RKO (cell line): ENCODE results near the gene C19orf73.
A peak's percentile ranks its signal among the peaks of the same experiment; 100 is the strongest.
"Not testable (repeated sequence)": the region's sequence is repeated elsewhere in the genome, so short reads cannot be mapped to it uniquely, and the experiment has no call there.

Source experiments
- DNase-seq: peaks from one replicate; pipeline ENCODE4 v3.0.0-alpha.2; 2016; ENCODE audit warnings: low spot score

The C19orf73 gene

DNA sequence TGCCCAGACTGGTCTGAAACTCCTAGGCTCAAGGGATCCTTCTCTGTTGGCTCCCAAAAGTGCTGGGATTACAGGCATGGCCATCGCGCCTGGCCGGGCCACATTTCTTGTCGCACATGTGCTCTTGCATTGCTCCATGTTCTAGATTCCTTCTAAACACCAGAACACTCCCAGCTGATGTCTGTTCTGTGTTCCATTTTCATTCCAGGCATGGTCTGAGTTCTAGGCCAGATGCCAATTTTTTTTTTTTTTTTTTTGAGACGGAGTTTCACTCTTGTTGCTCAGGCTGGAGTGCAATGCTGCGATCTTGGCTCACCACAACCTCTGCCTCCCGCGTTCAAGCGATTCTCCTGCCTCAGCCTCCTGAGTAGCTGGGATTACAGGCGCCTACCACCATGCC is 2.9 kb upstream of the C19orf73 start:
- DNase-seq = not testable (repeated sequence)

DNA sequence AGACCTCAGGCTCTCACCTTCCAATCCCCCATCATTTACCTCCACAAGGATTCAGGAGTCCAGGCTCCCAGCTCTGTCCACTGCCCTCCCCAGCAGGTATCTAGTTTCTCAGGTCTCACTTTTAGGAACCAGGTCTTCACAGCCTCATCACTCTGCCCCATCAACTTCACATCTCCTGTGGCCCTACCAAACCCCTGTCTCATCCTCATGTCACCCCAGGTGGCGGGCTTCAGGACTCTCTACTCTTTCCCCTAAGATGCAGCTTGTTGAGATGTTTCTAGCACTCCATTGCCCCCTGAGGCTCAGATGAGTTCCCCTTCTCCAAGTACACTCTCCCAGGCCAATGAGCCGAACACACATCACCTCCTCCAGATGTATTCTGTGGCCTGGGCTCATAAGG is 1.9 kb upstream of the C19orf73 start:
- no peak for DNase-seq

DNA sequence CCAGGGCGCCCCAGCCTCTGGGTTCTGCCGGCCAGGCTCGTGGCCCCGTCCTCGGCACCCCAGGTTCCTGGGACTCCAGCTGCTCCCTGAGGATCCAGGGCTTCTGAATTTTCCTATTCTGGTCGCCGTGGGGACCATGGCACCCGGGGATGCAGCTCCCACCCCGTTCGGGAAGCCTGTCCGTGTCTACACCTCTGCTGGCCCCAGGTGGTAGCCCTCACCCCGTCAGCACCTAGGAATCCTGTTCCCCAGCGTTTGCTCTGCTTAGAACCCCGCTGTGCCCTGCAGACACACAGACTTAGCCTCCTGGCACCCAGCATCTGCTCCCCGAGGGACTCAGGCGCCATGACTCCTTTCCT is 1.4 kb upstream of the C19orf73 start:
- no peak for DNase-seq

DNA sequence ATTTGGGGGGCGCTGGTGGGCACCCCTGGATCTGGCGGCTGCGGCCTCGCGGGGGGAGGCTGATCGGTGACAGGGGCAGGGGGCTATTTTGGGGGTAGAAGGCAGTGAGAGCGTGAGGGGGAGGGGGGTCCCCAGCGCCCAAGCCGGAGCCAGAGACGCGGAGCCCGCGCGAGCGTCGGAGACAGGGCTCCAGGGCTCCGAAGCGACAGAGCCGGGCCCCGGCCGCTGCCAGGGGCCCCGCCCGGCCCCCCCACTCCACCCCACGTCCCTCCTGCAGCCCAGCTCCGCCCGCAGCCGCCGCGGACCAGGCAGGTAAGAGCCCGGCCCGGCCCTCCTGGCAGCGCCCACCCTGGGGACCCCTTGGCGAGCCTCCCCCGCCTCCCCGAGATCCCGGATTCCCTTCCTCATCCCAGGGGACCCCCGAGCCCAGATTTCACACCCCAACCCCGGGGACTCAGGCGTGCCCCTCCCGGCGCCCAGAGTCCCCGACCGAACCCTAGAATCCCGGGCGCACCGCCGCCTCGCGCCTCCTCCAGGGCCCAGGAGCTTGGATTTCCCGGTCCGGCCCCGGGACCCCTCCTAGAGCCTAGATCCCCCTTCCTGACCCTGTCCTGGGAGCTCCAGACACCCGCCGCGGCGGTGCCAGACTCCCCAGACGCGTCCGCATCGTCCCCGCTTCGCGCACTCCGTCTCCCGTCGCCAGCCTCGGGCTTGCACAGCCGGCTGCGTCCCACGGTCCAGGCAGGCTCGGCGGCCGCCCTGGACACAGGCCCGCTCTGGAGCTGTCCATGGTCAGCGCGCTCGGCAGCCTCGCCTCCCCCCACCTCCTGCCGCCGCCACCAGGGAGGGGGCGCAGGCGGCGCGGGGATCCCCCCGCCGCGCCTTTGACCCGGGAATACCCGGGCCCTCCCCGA is 725 bp upstream of the C19orf73 start, which contains the start of gene PPFIA3:
TSS of gene PPFIA3 (plus strand) at position 134 of the 914 bp plus-strand sequence. CDS start 8,330 bp downstream, outside the sequence.
- DNase-seq = peak; percentile 73

DNA sequence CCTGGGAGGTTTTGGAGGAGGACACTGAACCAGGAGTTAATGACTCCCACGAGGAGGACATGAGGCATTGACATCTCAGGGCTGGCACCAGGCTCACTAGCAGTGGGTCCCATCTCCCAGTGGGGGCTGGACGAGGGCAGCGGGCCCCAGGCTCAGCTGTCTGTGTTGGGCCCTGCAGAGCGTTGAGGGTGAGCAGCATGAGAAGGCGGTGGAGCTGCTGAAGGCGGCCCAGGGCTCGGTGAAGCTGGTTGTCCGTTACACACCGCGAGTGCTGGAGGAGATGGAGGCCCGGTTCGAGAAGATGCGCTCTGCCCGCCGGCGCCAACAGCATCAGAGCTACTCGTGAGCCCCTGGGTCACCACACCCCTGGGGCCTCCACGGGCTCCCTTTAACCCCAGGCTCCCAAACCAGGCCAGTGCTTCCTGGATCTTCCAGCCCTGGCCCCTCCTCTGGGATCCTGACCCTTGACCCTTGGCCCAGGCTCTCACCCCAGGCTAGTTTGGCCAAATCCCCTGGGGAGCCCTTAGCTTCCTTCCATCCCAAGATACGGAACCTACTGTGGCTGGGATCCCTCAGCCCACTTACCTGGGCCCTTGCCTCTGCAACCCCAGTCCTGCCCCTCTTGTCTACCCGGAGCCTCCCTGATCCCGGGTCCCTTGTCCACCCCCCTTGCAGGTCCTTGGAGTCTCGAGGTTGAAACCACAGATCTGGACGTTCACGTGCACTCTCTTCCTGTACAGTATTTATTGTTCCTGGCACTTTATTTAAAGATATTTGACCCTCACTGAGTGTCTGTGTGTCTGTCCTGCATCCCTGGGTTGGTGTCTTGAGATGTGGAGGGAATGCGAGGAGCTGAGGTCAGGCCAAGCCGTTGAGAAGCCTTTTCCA is 1.0 kb downstream of the C19orf73 start:
- DNase-seq = no peak

DNA sequence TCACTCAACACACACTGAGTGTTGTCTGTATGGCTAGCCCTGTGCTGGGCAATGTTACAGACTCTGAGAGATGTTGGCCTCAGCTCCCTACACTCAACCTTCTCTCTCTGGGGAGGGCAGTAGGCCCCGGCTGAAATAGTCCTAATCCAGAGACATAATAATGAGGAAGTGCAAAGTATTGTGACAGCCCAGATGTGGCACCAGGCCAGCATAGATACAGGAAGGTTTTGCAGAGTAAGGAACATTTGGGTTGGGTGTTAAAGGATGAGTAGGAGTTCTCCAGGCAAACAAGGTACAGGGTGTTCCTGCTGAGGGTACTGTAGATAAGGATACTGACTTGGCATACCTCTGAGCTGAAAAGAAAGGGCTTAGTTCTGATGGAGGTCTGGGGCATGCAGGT is 2.4 kb downstream of the C19orf73 start:
- DNase-seq = no peak

DNA sequence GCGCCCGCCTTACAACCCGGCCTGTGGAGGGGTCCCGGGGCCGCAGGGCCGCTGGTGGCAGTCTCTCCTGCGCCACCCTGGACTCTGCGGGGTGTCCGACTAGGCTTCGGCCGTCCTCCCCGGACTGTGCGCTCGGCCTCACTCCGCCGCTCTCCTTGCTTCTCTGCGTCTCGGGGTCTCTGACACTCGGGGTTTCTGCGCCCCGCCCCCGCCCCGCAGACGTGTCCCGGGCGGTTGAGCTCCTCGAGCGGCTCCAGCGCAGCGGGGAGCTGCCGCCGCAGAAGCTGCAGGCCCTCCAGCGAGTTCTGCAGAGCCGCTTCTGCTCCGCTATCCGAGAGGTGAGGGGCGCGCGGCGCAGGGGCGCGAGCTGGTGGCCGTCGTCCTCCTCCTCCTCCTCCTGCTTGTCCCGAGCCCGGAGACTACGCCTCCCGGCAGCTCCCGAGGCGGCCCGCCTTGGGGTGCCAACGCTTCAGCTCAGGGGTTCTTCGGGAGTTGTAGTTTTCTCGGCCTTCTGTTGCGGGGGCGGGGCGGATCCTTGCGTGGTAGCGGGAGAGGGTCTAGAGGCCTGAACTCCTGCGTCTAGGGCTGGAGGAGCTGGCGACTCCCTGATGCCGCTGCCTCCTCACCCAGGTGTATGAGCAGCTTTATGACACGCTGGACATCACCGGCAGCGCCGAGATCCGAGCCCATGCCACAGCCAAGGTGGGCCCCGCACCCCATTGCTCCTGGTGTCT is 4.1 kb downstream of the C19orf73 start:
- peak; percentile 81 for DNase-seq

DNA sequence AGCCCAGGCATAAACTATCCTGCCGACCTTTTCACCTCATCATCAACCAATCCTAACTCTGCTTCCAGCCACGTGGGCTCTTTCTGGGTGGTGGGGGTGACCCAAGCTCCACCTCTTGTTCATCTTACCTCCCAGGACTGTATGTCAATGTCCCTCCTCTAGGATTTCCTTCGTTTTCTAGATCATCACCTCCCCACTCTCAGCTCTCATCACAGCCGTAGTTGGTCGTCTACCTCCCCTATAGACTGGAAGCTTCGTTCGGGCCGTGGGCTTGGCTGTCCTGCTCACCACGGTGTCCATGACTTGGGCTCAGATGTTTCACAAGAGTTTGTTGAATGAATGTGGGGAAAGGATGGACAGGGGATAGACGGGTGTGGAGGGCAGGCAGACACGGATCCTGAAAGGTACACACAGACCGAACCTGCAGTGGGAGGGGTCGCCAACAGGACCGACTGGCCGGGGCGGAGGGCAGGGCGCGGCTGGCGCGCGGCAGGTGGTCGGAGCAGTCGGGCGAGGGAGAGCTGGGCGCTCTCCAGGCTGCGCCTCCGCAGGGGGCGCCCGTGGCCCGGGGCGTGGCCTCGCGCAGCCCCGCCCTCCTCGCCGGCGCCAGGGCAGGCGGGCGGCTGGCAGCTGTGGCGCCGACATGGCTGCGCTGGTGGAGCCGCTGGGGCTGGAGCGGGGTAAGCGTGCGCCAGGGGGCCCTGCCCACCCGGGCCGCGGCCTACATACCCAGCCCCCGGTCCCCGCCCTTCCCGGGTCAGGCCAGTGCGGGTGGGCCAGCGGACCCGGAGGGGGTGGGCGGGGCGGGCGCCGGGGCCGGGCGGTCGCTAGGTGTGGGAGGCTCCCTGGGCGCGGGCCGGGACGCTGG is 4.9 kb downstream of the C19orf73 start, which contains the start of gene LIN7B:
TSS of gene LIN7B (plus strand) at position 609 of the 868 bp plus-strand sequence. CDS start at position 644, 35 bp downstream.
- DNase-seq = peak; percentile 74

DNA sequence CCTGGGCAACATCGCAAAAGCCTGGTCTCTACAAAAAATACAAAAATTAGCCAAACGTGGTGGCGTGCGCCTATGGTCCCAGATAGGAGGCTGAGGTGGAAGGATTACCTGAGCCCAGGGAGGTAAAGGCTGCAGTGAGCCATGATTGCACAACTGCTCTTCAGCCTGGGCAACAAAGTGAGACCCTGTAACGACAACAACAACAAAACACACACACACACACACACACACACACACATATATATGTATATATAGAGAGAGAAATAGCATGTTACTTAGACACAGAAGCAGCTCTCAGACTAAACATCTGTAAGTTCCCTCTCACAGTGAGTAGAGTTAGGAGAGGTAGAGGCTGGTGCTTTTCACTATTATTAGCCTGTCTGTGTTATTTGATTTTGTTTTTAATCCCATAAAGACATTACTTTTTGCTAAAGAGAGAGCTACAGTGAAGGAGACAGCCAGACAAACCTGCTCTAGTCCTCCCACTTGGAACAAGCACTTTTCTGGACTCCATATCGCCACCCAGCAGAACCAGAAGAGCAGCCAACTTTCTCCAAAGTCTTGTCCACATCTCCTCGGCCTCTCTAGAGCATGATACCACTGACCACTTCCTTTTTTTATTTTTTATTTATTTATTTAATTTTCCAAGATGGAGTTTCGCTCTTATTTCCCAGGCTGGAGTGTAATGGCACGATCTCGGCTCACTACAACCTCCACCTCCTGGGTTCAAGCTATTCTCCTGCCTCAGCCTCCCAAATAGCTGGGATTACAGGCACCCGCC is 7.5 kb downstream of the C19orf73 start:
- DNase-seq = no peak

DNA sequence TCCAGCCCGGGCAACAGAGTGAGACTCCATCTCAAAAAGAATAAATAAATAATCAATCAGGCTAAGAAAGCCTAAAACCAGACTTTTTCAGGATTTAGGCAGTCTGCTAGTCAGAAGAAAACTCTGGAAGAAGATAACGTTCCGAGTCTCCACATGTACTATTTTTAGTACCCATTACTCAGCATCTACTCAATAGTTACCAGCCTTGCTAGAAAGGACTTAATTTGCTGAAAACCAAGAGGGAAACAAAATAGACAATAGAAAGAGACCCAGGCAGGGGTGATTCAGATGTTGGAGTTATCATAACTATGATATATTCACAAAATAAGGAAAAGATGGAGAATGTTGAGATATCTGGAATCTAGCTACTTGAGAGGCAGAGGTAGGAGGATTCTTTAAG is 8.4 kb downstream of the C19orf73 start:
- peak; percentile 43 for DNase-seq

DNA sequence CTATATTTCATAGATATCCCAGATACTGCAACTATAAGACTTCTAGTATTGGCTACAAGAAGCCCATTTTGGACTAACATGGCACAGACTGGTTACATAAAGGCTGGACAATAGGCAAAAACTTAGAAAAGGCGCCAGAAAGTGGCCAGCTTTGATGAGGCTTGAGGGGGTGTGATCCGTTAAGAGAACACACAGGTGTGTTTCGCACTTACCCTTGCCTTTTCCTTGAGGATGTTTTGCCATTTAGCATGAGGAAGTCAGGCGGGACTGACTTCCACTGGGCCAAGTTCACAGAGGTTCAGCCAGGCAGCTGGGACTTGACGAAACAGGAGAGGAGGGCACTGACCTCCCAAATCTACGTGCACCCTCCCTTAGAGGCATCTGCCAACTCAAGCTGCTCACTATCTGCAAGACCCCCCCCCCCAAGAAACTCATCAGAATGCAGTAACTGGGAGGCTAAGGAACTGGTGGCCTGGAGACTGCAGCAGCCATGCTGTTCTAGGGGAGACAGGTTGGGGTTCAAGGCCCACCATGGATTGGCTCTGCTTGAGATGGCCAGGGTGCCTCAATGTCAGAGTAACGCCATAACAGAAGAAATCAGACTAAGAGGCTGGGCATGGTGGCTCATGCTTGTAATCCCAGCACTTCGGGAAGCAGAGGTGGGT is 9.2 kb downstream of the C19orf73 start:
- no peak for DNase-seq

DNA sequence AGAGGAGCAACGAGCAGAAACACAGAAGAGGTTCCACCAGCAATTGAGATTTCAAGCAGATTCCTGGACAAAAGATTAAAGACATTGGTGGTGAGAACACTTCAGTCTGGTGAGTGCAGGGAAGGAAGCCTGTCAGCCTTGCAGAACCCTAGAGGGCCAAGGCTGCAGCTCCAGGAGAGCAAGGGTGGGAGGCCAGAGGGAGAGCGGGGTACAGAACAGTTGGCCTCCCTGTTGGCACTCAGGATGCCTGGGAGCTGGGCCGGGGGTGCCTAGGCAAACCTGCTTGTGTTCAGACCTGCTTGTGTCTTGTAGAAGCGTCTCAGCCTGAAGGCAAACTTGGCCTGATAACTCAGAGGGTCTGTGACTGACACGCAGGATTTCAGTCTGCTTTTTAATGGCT is 9.9 kb downstream of the C19orf73 start:
- DNase-seq = no peak

DNA sequence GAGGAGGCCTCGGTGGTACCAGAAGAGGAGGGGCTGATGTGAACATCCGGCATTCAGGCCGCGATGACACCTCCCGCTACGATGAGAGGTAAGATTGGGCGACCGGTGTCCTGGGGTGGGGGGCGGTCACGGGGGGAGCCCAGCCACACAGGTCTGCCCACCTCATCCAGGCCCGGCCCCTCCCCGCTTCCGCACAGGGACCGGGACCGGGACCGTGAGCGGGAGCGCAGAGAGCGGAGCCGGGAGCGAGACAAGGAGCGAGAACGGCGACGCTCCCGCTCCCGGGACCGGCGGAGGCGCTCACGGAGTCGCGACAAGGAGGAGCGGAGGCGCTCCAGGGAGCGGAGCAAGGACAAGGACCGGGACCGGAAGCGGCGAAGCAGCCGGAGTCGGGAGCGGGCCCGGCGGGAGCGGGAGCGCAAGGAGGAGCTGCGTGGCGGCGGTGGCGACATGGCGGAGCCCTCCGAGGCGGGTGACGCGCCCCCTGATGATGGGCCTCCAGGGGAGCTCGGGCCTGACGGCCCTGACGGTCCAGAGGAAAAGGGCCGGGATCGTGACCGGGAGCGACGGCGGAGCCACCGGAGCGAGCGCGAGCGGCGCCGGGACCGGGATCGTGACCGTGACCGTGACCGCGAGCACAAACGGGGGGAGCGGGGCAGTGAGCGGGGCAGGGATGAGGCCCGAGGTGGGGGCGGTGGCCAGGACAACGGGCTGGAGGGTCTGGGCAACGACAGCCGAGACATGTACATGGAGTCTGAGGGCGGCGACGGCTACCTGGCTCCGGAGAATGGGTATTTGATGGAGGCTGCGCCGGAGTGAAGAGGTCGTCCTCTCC is 11.1 kb downstream of the C19orf73 start:
- DNase-seq = no peak

DNA sequence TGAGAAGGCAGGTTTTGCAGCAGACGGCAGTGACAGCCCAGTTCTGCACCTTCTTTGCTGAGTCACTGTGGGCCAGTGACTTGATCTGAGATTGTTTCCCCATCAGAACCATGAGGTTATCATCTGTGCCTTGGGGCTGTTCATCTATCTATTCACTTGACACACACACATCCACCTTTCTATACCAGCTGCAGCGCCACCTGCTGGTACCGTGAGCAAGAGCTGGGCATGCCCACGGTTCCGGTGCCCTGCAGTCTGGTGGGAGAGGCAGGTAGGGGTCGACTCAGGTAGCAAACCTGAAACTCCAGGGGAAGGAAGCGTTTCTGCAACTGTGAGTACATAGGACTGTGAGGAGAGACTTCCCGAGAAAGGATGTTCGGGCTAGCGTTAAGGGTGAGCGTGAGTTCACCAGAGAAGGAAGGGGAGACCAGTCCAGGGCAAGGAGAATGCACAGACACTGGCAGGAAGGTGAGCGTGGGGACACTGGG is 12.3 kb downstream of the C19orf73 start:
- no peak for DNase-seq

DNA sequence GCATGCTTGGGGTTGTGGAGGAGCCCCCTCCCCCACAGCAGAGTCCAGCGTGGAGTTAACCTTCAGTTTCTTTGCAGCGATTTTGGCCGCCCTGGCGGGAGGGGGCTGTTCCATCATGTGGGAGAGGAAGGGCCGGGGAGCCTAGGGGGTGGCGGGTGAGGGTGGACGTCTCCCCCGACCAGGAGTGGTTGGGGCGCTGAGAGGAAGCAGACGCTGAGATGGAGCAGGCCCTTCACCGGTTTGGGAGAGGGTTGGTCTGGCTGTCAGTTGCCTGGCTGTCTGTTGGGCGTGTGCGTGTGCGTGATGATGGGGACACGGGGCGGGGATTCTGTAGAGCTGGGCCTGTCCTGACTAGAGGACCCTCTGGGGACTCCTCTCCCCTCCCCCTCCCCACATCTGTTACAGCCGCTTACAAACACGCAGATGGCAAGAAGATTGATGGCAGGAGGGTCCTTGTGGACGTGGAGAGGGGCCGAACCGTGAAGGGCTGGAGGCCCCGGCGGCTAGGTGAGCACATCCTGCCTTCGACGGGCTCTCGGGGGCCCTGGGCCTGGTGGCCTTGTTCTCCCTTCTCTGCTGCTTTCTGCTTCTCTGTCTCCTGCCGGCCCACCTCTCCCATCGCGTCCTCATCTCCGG is 14.6 kb downstream of the C19orf73 start:
- no peak for DNase-seq

DNA sequence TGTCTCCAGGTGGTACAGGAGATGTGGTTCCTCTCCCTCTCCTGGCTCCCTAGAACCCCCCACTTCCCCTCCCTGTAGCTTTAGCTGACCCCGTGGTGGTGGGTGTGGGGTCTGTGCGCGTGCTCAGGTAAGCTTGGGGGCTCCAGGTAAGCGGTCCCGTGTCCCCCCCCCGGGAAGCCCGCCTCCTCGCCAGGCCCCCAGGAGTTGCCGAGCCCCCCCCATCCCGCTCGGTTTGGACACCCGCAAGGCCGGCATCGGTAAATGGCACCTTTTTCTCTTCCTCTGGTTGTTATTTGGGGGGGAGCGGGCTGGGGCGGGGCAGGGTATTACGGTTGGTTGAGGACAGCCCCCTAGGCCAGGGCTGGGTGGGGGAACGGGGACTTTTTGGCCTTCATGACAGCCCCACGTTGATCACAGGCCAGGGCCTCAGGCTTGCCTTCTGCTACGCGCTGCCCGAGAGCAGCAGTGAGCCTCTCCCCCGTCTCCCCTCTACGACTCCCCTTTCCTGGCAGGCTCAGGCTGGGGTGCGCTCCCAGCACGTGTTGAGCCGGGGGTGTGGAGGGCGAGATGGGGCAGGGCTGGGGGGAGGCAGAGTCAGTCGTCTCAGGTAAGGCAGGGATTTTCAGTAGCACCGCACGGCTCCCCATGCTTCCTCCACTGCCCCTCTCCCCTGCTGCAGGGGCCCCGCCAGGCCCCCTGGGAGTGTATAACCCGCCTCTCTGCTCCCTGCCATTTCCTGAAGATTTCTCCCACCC is 15.4 kb downstream of the C19orf73 start:
- DNase-seq = no peak

DNA sequence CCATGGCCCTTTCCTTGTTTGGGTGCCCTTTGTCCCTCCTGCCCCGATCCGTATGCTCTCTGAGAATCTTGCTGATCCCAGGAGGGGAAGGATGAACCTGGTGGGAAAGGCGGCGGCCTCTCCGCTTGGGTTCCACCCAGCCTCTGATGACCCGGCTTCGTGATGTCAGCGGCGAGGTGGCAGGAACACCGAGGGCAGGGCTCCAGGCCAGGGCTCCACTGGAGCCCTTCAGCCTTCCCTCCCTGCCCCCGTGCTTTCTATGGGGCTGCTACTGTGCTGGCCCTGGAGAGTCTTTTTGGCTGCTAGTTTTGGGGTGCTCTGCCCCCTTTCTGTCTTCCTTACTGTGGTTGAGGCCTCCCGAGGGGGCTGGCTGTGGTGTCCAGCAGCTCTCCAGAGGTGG is 16.6 kb downstream of the C19orf73 start:
- no peak for DNase-seq
